Stimulated activated naive CD8-positive, alpha-beta T cell treated with anti-CD3 and anti-CD28 coated beads, Interleukin-15, Interleukin-2, amounts not matched to agents 100 ng/mL and 50 ng/mL, for 24 hours (primary cell): Measurements from ENCODE around the gene CLDN14.

Source experiments
- H3K27ac Mint-ChIP-seq: one replicate; pipeline ENCODE4 v1.8.0; 2021; ENCODE audit warnings: mild to moderate bottlenecking, mixed read lengths
- H3K27me3 Mint-ChIP-seq: one replicate; pipeline ENCODE4 v1.8.0; 2021; ENCODE audit warnings: mixed read lengths
- H3K36me3 Mint-ChIP-seq: one replicate; pipeline ENCODE4 v1.8.0; 2021; ENCODE audit warnings: low read depth, mixed read lengths
- H3K4me1 Mint-ChIP-seq: one replicate; pipeline ENCODE4 v1.8.0; 2021; ENCODE audit warnings: low read depth, mixed read lengths
- H3K4me3 Mint-ChIP-seq: one replicate; pipeline ENCODE4 v1.8.0; 2021; ENCODE audit warnings: mild to moderate bottlenecking, mixed read lengths
- H3K9me3 Mint-ChIP-seq: one replicate; pipeline ENCODE4 v1.8.0; 2021; ENCODE audit warnings: mixed read lengths

CLDN14 gene

DNA sequence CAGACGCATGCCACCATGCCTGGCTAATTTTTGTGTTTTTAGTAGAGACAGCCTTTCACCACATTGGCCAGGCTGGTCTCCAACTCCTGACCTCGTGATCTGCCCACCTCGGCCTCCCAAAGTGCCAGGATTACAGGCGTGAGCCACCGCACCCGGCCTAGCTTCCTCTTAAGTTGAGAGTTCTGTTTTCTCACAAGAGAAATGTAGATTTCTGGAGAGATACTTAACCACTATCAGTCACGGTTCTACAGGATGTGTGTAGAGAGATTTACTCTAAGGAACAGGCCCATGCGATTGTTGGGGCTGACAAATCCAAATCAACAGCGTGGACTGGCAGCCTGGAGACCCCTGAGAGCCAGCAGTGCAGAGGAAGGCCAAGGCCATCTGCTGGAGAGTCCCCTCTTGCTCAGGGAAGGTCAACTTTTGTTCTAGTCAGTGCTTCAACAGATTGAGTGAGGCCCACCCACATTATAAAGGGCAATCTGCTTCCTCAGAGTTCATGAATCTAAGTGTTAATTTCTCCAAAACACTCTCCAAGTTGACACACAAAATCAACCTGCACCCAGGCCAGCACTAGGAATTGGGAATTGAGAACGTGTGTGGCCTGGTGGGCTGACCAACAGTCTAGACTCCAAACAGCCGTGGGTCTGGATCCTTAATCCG lies 56.0 kb downstream of the CLDN14 start:
- peak overlapping the region; percentile 45 for H3K27ac Mint-ChIP-seq
- H3K4me1 Mint-ChIP-seq, result peaks cover 4% of the 10 kb centered on the region
- H3K9me3 Mint-ChIP-seq, result no peaks in the 10 kb centered on the region
- H3K4me3 Mint-ChIP-seq, result no peak overlapping the region
- H3K36me3 Mint-ChIP-seq, result peaks cover 4% of the 10 kb centered on the region
- H3K27me3 Mint-ChIP-seq, result no peaks in the 10 kb centered on the region

GRCh38 chr21:36422279-36423098 lies 57.4 kb downstream of the CLDN14 start:
- no peak overlapping the region for H3K27ac Mint-ChIP-seq
- H3K36me3 Mint-ChIP-seq, result peaks cover 7% of the 10 kb centered on the region
- H3K9me3 Mint-ChIP-seq, result no peaks in the 10 kb centered on the region
- H3K4me1 Mint-ChIP-seq, result no peaks in the 10 kb centered on the region
- H3K27me3 Mint-ChIP-seq, result no peaks in the 10 kb centered on the region
- no peak overlapping the region for H3K4me3 Mint-ChIP-seq

DNA sequence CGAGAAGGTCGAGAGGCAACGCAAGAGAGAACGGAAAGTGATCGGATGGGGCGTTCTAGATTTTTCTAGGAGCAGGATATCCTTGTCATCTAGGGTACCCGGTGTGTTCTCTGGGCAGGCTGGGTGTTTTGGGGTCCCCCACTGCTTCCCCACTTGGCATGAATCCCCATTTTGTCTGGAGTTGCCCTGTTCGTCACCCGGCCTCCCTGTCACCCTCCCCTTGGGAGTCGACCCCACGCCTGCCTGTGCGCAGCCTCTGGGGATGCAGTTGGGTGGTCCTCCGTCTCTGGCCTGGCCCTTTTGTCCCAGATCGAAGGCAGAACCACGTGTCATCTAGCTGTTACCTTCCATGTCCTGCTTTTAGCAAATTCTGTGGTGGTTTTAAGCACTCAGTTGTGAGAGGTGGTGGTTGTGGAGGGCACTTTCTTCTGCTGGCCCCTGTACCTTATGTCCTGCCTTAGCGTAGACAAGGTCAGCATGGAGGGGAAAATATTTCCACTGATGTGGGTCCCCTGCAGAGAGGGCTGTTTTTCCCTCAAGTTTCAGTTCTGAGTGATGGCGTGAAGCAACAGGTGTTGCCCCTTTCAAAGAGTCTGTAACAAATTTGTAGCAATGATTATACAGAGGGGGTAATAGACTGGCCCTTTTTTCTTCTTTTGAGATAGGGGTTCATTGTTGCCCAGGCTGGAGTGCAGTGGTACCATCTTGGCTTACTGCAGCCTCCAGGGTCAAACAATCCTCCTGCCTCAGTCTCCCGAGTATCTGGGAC lies 59.2 kb downstream of the CLDN14 start:
- H3K27ac Mint-ChIP-seq, result no peak overlapping the region
- peaks cover 18% of the 10 kb centered on the region for H3K36me3 Mint-ChIP-seq
- no peaks in the 10 kb centered on the region for H3K9me3 Mint-ChIP-seq
- no peaks in the 10 kb centered on the region for H3K27me3 Mint-ChIP-seq
- no peaks in the 10 kb centered on the region for H3K4me1 Mint-ChIP-seq
- no peak overlapping the region for H3K4me3 Mint-ChIP-seq

DNA sequence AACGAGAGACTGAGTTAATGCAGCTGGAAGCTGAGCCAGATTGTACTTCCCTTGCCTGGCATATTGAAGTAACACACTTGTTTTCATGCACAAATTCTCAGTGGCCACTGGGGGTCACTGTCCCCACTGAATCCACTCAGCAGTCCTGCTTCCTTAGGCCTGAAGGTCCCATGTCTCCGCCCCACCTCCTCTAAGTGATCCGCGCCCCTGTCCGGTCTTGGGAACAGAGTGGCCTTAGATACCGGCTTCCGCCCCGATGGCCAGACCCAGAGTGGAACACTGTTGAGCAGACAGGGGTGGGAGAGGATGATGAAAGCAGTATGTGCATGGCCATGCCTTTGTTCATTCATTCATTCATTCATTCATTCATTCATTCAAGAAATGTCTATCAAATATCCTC lies 59.9 kb downstream of the CLDN14 start:
- Mint-ChIP-seq H3K4me1 (no peaks in the 10 kb centered on the region), H3K9me3 (no peaks in the 10 kb centered on the region), H3K27ac (no peak overlapping the region), H3K27me3 (no peaks in the 10 kb centered on the region), H3K36me3 (peaks cover 24% of the 10 kb centered on the region), H3K4me3 (no peak overlapping the region)

- H3K27ac Mint-ChIP-seq, result no peak overlapping the region
- peaks cover 30% of the 10 kb centered on the region for H3K36me3 Mint-ChIP-seq
- H3K4me1 Mint-ChIP-seq, result no peaks in the 10 kb centered on the region
- H3K4me3 Mint-ChIP-seq, result no peak overlapping the region
- H3K27me3 Mint-ChIP-seq, result no peaks in the 10 kb centered on the region
- no peaks in the 10 kb centered on the region for H3K9me3 Mint-ChIP-seq
Observed at GRCh38 chr21:36419241-36419640, 60.7 kb downstream of the CLDN14 start.

DNA sequence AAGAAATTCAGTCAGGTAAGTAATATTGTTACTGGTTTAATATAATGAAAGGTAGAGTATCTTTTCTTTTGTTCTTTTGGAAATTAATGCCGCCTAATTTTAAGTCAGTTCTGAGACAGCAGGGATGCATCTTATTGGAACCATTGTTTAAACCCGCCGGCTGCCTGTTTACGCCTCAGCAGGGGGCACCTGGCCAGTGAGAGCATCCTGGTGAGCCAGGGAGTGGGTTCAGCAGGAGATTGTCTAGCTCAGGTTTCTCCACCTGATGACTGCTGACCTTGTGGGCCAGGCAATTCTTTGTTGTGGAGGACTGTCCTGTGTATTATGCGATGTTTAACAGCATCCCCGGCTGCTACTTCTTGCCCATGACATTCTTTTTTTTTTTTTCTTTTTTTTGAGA lies 64.5 kb downstream of the CLDN14 start:
- no peak overlapping the region for H3K27ac Mint-ChIP-seq
- H3K27me3 Mint-ChIP-seq, result no peaks in the 10 kb centered on the region
- H3K36me3 Mint-ChIP-seq, result peaks cover 54% of the 10 kb centered on the region
- no peaks in the 10 kb centered on the region for H3K9me3 Mint-ChIP-seq
- H3K4me1 Mint-ChIP-seq, result no peaks in the 10 kb centered on the region
- no peak overlapping the region for H3K4me3 Mint-ChIP-seq

DNA sequence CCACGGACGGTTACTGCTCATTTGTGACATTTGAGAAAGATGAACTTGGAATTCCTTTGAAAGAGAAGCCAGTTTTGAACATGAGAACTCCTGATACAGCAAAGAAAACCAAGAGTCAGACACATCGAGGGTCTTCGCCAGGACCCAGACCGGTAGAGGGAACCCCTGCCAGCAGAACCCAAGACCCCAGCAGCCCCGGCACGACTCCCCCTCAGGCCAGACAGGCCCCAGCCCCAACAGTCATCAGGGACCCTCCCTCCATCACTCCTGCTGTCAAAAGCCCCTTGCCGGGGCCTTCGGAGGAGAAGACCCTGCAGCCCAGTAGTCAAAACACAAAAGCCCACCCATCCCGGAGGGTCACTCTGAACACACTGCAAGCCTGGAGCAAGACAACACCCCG lies 67.0 kb downstream of the CLDN14 start:
- Mint-ChIP-seq H3K36me3 (peaks cover 69% of the 10 kb centered on the region), H3K27me3 (no peaks in the 10 kb centered on the region), H3K9me3 (no peaks in the 10 kb centered on the region), H3K4me3 (no peak overlapping the region), H3K27ac (no peak overlapping the region), H3K4me1 (no peaks in the 10 kb centered on the region)

- Mint-ChIP-seq H3K36me3 (peaks cover 73% of the 10 kb centered on the region), H3K9me3 (no peaks in the 10 kb centered on the region), H3K4me3 (no peak overlapping the region), H3K4me1 (no peaks in the 10 kb centered on the region), H3K27me3 (no peaks in the 10 kb centered on the region), H3K27ac (no peak overlapping the region)
Observed at GRCh38 chr21:36411301-36411700, 68.6 kb downstream of the CLDN14 start.
